GM18505 (cell line): ENCODE results near the gene JPT2.

Source experiments
- ATAC-seq: cut with Tn5 transposase; IDR thresholded peaks from one replicate; pipeline ENCODE4 v1.9.1; 2021; ENCODE audit not compliant: unreplicated experiment
- POLR2A ChIP-seq: IDR thresholded peaks from 4 replicates; pipeline ENCODE4 v1.6.1; 2011; ENCODE audit warnings: borderline replicate concordance; ENCODE audit not compliant: insufficient read depth, insufficient read length; ENCODE audit errors: extremely low read depth

The JPT2 gene

GRCh38 chr16:1655909-1656807 is 21.9 kb upstream of the JPT2 start:
- no peak for ATAC-seq
- no peak for TF ChIP-seq POLR2A

GRCh38 chr16:1656808-1657617 is 21.1 kb upstream of the JPT2 start:
- TF ChIP-seq POLR2A, result no peak
- ATAC-seq, result no peak

- ATAC-seq, result no peak
- TF ChIP-seq POLR2A, result no peak
Measured at GRCh38 chr16:1657841-1658240, 20.2 kb upstream of the JPT2 start.

GRCh38 chr16:1659031-1659430 is 19.0 kb upstream of the JPT2 start:
- no peak for ATAC-seq
- no peak for TF ChIP-seq POLR2A

GRCh38 chr16:1661826-1662225 is 16.3 kb upstream of the JPT2 start:
- TF ChIP-seq POLR2A, result no peak
- no peak for ATAC-seq

- TF ChIP-seq POLR2A, result no peak
- ATAC-seq, result no peak
Measured at GRCh38 chr16:1662543-1662942, 15.5 kb upstream of the JPT2 start.

GRCh38 chr16:1665829-1666228 is 12.2 kb upstream of the JPT2 start:
- TF ChIP-seq POLR2A, result no peak
- no peak for ATAC-seq

- ATAC-seq, result no peak
- no peak for TF ChIP-seq POLR2A
Measured at GRCh38 chr16:1666316-1666715, 11.8 kb upstream of the JPT2 start.

- no peak for TF ChIP-seq POLR2A
- ATAC-seq, result no peak
Measured at GRCh38 chr16:1667271-1667670, 10.8 kb upstream of the JPT2 start.

- no peak for TF ChIP-seq POLR2A
- no peak for ATAC-seq
Measured at GRCh38 chr16:1667916-1668315, 10.2 kb upstream of the JPT2 start.

- ATAC-seq, result no peak
- TF ChIP-seq POLR2A, result no peak
Measured at GRCh38 chr16:1668612-1669319, 9.3 kb upstream of the JPT2 start.

- no peak for ATAC-seq
- no peak for TF ChIP-seq POLR2A
Measured at GRCh38 chr16:1669698-1670097, 8.4 kb upstream of the JPT2 start.

- no peak for ATAC-seq
- no peak for TF ChIP-seq POLR2A
Measured at GRCh38 chr16:1670371-1670770, 7.7 kb upstream of the JPT2 start.
